NCI-H146 treated with DMSO at 0.1 percent for 48 hours (cell line): Measurements from ENCODE around the gene TMEM132D.
"Not testable (repeated sequence)": the region's sequence is repeated elsewhere in the genome, so short reads cannot be mapped to it uniquely, and the experiment has no call there.

Experiments
- DNase-seq: peaks from one replicate; lab custom pipeline; 2025; ENCODE audit not compliant: unreplicated experiment; lab: John Stamatoyannopoulos, UW

The TMEM132D gene

DNA sequence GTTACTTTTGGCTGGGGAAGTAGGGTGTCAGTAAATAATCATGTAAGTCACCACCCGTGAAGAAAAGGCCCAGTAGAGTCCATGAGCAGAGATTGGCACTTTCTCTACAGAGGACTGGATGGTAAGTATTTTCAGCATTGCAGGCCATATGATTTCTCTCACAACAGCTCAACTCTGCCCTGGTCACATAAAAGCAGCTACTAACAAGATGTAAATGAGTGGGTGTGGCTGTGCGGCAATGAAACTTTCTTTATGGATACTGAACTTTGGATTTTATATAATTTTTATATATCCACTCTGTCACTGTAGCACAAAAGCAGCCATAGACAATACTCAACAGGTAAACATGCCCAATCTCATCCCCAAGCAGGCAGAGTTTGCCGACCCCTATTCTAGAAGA is 706.9 kb downstream of the TMEM132D start:
- DNase-seq, result no peak

DNA sequence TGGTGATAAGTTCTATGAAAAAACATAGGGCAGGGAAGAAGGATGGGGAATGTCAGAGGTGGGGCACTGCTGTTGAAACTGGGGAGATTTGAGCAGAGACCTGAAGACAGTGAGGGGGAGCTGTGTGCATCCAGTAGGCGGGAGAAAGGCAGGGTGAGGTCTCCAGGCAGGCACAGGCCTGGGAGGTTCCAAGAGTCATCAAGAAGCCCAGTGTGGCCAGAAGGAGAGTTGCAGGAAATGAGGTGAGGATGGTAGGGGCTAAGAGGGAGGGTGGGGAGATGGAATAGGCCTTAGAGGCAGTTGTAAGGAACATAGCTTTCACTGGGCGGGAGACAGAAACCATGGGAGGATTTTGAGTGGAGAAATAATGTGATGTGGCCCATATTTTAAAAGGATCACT is 708.7 kb downstream of the TMEM132D start:
- no peak for DNase-seq

DNA sequence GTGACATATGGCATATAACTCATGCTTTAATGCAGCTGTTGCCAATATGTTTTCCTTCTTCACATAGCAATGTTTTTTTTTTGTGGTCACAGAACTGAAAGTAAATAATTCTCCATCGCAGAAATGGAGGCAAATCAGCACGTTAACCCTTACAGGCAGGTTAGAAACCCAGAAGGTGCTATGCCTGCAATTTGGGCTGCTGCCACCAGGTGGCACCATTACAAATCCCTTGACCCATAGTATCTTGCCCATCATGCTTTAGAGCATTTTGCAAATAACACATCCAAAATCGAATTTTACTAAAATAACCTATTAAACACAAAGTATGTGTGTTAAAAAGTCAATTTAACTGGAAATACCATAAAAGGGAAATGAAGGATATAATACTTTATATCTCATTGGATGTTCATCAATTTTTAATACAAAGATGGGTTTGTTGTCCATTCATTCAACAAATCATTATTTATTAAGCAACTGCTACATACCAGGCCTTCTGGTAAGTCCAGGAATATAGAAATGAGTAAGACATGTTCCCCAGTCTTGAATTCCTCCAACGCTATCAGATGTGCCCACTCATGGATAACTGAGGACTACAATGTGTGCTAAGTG is 710.5 kb downstream of the TMEM132D start:
- DNase-seq, result no peak

DNA sequence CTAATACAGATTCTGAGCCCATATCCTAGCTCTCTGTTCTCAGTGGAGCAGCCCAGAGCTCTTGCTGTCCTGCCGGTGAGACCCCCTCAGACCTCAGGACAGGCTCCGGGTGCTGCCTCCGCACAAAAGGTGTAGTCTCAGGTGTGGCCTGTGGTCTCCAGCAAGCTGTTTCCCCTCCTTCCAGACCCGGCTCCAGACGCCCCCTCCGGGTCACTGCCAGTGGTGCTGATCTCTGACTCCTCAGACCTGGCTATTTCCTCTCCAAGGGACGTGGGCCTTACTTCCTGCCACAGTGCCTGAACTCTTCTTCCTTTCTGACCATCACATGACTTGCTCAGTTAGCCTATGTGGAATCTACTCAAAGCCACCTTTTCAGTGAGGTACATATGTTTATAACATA is 713.0 kb downstream of the TMEM132D start:
- no peak for DNase-seq

DNA sequence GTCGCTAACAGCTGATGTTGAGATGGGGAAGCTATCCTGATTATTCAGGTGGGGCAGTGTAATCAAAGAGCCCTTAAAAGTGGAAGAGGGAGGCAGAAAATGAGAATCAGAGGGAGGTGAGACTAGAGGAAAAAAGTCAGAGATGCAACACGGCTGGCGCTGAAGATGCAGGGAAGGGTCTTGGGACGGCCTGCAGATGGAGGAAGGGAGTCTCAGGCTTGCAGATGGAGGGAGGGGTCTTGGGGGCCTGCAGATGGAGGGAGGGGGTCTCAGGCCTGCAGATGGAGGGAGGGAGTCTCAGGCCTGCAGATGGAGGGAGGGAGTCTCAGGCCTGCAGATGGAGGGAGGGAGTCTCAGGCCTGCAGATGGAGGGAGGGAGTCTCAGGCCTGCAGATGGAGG is 713.9 kb downstream of the TMEM132D start:
- not testable (repeated sequence) for DNase-seq

DNA sequence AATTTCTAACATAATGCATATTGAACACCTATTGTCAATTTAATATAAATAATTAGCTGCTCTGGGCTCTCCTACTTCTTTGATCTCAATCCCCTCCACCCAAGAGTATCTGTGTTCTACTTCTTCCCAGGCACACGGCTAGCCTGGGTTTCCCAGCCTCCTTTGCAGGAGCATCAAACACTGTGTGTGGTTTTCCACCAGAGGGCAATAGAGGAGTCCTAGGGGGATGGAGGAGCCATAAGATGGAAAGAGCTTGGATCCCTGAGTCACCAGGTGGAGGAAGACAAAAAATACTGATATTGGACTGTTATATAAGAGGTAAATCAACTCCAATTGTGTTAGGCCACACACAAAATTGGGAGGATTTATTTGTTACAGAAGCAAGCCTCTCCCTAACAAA is 716.9 kb downstream of the TMEM132D start:
- DNase-seq, result peak; percentile 1

DNA sequence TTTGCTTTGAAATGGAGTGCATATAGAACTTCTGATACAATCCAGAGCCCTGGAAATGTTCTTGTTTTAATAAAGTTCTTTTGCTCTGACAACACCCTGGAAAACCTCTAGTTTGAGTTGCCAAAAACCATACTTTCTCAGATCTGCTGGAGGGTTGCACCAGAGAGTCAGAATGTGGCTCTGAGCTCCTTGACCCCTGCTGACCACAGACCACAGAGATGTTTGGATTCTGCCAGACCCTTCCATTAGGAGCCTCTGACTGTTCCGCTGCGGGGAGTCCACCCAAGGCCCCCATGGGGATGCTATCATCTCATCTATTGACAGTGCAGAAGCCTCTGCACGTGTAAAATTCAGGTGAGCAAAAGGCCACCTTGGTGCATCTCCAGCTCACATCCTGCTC is 718.0 kb downstream of the TMEM132D start:
- no peak for DNase-seq

DNA sequence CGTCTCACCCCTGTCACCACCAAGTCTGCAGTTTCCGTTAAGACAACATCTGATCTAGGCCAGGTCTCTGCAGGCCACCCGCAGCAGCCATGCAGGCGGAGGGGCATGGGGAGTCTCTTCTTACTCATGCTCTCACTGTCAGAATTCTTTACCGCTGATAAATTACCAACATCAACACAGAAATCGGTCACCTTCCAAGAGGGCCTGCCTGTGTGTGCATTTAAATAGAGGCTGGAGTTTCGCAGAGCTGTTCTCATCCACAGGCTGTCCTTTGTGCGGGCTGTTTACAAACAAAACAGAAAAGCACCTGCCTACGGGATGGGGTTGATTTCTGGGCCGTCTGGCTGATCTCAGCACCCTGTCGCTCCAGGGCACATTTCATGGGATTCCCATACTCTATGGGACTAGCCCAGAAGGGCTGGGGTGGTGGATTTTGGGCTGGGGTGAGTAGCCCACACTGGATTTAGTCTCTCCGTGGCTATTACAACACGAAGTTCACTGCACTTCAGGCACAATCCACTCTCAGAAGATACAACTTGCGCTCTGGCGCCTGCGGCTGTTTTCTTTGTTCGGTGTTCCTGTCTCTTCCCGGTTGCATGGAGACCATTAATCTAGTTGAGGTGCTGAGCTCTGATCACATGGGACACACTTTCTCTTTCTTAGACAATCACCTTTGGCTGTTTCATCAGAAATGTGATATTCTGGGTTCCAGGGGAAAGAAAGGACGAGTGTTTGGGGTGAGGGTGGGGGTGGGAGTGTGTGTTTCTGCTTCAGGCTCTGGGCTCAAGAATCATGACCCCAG is 719.5 kb downstream of the TMEM132D start:
- peak; percentile 17 for DNase-seq

DNA sequence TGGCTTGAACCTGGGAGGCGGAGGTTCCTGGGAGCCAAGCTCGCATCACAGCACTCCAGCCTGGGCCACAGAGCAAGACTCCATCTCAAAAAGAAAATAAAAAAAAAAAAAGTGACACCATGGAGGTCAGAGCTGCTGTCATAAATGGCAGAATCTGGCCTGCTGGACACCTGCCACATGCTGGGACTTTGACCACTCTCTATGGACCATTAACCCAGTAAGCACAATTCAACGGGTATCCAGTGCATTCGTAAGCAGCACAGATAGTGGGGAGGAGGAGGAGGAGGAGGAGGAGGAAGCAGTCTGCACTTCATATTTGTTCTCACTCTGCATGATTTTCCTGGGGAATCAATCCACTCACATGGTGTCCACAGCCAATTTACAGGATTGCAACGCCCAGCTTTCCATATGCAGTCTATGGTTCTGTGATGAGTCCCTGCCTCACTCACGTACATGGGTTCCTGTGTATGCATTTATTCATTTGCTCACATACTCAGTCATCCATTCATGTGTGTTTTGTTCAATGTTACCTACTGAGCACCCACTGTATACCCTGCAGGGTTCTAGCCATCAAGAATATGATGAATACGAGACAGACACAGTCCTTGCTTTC is 723.8 kb downstream of the TMEM132D start:
- DNase-seq, result no peak

DNA sequence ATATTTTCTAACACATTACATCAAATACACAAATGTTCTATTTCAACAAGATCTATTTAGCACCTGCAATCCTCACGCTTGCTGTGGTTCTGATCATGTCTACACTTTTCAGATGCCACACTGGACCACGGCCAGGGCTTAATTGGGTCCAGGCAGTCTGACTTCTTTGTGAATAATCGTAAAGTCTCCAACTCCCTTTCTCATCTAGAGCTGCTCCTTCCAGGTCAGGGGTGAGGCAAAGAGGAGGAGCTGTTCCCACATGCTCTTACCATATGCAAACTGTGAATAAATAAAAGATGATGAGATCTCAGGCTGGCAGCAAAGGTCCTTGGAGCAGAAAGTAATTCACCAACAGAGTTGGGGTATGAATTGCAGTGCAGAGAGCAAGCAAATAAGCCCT is 733.9 kb downstream of the TMEM132D start:
- no peak for DNase-seq

DNA sequence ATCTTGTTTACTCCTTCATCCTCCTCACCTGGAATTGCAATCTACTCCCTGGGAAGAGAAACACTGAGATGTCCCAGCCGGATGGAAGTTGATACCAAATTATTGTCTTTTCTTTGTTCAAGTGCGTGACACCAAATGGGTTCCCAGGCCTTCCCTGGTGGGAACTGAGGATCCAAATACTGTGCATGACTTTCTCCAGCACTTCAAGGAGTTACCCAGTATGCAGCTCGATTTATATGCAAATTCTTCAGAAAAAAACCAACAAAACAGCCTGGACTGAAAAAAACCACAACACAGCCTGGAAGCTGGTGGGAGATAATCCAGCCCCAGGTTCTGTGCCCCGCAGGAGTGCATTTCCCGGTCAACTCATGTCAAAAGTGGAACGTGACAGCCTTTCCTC is 740.0 kb downstream of the TMEM132D start:
- DNase-seq, result no peak

DNA sequence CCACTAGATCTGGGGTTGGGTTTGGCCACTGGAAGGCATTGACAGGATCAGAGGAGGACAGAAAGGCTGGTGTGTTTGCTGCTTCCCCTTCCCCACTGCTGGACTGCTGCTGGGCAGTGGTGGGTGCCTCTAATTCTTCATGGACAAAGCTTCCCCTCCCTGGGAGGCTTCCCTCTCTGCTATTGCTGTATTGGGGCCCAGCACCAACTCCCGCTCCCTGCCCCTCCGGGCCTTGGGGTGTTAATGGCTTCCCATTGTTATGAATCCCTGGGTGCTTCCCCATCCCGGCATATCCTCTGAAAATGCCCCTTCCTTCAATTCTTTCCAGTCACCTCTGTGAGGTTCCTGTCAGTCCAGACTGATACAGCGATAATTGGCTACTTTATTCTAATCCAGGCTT is 740.4 kb downstream of the TMEM132D start:
- DNase-seq, result no peak

DNA sequence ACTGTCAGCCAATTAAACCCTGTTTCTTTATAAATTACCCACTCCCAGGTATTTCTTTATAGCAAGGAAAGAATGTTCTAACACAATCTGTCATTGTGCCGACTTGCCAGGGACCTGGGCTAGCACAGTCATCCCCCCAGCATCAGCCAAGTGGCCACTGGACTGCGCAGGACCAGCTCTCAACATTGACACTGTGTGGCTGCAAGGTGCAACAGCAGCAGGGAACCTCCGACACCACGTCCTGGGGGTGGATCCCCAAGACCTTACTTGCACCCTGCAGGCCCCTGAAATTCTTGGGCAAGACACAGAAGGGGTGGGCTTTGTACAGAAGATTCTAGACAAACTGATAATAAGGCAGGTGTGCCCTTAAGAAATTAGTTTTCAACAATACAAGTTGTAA is 741.0 kb downstream of the TMEM132D start:
- DNase-seq, result no peak

DNA sequence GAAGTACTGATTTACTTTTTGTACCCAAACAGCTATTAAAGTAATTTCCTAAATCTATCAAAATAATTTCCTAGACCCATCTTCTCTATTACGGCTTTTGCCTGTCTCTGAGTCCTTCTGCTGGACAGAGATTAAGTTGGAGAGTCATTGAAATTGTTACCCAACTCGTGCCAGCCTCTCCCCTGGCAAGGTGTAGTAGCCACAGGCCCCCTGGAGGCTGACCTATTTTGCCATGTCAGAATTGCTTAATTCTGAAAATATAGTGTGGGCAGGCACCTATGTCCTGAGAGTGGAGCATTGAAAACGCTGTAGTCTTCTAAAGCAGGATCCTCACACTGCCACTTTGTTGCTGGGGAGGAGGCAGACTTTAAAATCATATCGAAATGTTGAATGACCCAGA is 742.3 kb downstream of the TMEM132D start:
- DNase-seq, result no peak

DNA sequence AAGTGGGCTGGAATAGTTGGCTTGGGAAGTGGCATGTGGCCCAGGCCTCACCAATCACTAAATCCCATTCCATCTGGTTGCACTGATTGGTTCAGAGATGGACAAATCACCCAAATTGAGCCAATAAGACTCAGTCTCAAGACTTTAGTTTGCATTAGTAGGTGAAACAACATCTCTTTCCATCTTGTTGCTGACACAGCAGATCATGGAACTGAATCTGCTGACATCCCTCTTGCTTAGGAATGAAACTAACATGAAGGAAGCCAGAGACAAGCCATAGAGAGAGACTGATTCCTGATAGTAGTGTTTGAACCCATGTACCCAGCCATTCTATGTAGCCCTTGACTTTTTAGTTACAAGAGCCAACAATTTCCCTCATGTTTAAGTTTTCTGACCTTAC is 743.5 kb downstream of the TMEM132D start:
- DNase-seq, result no peak

DNA sequence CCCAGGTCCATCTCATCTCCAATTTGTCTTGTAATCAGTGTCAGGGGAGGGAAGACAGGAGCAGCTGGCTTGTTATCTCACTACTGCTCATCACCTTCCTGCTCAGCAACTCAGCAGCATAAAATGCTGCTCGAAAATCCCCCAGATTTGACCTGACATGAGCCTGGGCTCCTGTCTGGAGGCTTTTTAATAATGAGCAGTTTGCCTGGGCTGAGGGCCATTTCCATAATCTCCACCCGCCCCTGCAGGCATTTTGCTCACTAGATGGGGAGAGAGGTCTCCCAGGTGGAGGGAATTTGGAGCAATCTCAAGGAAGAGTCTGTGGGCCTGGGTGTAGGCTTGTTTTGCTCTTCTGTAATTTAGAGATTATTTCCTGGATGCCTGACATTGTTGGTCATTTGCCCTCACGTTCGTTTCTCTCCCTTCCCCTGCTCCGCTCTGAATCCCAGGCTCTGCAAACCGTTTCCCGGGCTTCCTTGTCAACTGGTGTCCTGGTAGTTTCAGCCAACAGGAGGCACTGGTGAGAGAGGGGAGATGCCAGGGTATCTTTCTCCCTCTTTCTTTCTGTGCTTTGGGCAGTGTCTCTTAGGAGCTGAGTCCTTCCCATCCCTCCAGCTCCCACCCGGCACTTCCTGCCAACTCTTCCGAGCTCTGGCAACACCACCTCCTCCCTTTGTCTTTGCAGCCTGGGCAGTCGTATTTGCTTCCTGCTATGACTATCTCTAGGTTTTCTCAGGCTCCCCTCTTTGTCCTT is 751.3 kb downstream of the TMEM132D start:
- no peak for DNase-seq

DNA sequence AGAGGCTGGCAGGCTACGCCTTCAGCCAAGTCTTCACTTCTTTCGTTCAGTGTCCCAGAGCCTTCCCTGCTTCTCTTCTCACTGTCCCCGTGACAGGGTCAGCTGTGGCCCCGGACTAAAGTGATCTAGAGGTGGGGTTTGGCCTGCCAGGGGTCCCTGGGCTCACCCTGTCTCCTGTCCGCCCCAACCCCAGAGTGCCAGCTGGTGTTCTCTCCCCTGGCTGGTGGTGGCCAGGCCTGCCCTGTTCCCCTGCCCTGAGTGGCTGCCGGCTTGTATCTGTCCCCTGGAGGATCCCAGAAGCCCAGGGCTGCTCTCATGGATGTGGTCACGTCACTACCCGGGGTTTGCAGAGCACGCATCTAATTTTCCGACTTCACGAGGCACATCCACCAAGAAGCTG is 753.1 kb downstream of the TMEM132D start:
- DNase-seq, result no peak

DNA sequence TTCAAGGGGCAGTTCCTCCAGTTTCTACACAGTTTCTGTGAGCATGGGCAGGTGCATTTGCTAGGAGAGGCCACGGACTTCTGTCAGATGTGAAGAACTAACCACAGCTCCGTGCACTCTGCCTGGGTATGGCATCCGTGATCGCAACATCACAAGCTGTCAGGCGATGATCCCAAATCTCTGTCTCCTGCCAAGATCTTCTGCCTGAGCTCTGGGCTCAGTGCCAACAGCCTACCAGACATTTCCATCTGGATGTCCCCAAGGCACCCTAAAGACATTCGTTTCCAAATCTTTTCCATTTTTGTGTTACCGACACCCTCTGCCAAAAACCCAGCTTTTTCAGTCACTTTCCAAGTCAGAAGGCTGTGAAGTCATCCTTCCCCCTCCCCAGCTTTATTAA is 758.4 kb downstream of the TMEM132D start:
- DNase-seq, result no peak

DNA sequence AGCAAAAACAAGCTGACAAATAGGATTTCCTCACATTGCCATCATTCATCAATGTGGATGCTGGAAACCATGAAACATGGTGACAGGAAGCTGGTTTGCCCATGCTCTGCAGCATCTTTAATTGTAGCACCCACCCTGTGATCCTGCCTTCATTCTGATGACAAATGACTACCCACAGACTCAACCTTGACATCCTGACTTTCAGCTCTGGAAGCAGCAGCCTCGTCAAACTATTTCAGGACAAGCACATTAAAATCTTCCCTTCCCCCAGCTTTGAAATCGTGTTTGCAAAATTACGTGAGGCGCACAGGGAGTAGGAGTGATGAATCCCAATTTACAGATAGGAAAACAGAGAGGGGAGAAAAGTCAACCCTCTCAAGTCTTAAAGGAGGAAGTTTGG is 765.0 kb downstream of the TMEM132D start:
- DNase-seq, result no peak

DNA sequence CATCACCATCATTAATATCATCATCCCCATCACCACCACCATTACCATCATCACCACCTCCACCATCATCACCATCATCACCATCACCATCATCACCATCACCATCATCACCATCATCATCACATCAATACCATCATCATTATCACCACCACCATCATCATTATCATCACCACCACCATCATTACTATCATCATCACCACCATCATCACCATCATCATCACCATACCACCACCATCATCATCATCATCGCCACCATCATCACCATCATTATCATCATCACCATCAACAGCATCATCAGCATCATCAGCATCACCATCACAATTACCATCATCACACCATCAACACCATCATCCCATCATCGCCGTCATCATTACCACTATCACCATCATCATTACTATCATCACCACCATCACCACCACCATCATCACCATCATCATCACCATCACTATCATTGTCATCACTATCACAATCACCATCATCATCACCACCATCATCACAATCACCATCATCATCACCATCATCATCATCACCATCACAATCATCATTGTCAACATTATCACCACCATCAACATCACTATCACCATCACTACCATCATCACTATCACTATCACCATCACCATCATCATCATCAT is 767.0 kb downstream of the TMEM132D start:
- no peak for DNase-seq

DNA sequence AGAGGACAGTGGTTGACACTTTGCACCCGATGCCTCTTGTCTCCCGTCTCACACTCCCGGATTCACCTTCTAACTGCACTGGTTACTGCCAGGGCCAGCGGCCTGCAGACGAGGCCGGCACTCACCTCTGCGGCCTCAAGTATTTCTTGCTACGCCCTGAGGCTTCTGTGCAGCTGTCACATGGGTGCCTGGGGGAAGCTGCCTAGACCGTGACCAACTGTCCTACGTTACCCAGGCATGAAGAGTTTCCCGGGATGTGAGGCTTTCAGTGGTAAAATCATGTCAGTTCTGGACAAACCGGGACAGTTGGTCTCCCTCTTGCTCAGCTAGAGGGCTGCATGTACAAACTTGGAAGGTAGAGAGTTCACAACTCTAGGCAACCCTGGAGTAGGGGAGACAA is 776.1 kb downstream of the TMEM132D start:
- DNase-seq, result no peak
